ENCODE data around the gene HMGCR.

The HMGCR gene

DNA sequence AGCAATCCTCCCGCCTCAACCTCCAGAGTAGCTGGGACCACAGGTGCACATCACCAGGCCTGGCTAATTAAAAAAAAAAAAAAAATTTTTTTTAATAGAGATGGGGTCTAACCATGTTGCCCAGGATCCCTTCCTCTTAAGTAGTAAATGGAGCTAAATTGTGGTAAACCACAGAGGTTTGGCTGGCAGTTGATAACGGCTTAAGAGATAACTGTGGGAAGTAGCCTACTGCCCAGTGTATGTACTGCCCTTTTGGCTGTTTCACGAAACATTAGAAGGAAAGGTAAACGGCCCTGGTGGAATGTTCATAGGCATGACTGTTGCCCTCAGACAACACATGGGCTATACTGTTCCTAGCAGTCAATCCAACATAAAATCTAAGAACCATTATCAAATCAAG is 44.4 kb downstream of the HMGCR start:
- DNase-seq (ENCODE audit: low spot score), result no peak

DNA sequence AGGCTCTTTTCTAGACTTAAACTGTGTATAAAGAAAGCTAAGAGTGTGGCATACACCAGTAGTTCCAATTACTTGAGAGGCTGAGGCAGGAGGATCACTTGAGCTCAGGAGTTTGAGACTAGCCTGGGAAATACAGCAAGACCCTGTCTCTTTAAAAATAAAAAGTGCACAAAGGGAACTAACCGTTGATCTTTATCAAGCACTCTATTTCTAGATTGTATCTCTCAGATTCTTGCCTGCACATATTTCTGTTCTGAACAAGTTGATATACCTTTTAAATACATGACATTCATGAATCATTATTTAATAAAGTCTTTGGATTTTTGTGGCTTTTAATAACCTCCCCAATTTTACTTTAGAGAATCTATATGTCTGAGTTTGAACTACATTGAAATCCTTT is 47.2 kb downstream of the HMGCR start:
- no peak for DNase-seq (ENCODE audit: low spot score)

DNA sequence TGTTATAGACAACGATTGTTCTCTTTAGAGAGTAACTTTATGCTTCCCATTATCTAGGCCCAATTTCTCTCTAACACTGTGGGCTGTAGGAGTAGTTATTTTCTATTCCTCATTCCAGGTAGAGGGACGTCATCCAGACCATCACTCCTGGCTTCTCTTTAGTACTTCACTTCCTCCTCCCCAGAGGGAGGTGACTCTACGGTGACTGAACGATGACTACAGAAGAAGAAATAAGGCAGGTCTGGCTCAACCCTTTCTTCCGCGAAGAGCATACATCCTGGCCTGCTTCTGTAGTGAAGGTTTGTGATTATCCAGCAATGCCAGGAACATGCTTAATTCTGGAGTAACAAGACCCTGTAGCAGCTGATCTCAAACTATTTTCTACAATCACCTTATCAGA is 50.8 kb downstream of the HMGCR start:
- DNase-seq (ENCODE audit: low spot score), result no peak

DNA sequence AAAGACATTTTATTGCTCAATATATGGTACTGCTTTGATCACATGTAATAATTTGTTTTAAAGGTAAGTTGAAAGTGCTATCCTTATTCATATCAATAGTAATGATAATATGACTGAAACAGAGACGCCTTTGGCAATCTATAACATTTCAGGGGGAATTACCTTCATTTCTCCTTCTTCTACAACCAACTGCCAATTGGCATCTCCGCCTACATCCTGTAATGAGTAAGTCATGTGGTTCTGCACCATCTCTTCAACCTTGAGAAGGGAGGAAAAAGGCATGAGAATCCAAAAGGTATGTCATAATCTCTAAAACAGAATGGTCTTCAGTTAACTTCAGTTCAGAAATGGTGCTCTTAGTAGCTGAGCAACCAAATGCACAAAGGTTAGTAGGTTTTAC is 52.4 kb downstream of the HMGCR start:
- DNase-seq (ENCODE audit: low spot score), result no peak

DNA sequence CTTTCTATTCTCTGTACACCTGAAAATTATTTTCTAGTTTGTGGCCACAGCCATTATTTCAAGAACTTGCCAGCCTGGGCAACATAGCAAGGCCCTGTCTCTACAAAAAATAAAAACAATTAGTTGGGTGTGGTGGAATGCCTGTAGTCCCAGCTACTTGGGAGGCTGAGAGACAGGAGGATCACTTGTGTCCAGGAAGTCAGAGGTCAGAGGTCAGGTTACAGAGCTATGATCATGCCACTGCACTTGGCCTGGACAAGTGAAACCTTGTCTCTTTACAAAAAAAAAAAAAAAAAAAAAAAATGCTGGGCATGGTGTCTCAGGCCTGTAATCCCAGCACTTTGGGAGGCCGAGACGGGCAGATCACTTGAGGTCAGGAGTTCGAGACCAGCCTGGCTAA is 58.3 kb downstream of the HMGCR start:
- DNase-seq (ENCODE audit: low spot score), result no peak

DNA sequence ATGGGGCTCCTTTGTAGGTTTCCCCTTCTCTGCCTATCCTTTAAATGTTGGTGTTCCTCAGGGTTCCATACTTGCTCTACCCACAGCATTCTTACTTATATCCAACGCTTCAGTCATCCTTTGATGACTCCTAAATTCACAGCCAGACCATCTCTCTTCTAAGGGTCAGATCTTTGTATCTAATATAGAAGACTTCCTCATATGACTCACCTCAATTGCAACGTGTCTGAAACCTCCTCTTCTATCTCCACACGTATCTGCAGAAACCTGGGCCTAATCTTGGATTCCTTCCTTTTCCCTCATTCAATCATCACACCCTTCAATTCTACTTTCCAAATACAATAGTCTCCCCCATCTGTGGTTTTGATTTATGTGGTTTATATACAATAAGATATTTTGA is 68.3 kb downstream of the HMGCR start:
- DNase-seq (ENCODE audit: low spot score), result no peak
